Sigmoid colon (tissue), 7 donors: ENCODE data around the gene SLC38A3. TPM values are rescaled to one million over a fixed set of nuclear protein-coding genes. Genes with fewer than 3 reads are reported as not detected.

Experiments used
- DNase-seq: peaks from one replicate; pipeline ENCODE4 v3.0.0-alpha.2; 2019
- H3K27ac ChIP-seq, 4 donors: fragments of 200-600 bp; sonication (generic); one replicate each; pipeline ENCODE4 v1.5.1; 2016 to 2019; ENCODE audit warnings: mild to moderate bottlenecking in 1 of 4
- H3K27me3 ChIP-seq, 3 donors: fragments of 200-600 bp; sonication (generic); one replicate each; pipeline ENCODE4 v1.5.1; 2019; ENCODE audit warnings: mild to moderate bottlenecking in 1 of 3
- H3K36me3 ChIP-seq, 4 donors: fragments of 200-600 bp; sonication (generic); one replicate each; pipeline ENCODE4 v1.5.1; 2016 to 2019
- H3K4me1 ChIP-seq, 4 donors: fragments of 200-600 bp; sonication (generic); one replicate each; pipeline ENCODE4 v1.5.1; 2017 to 2019
- H3K4me3 ChIP-seq, 4 donors: fragments of 200-600 bp; sonication (generic); one replicate each; pipeline ENCODE4 v1.5.1; 2017 to 2019; ENCODE audit warnings: mild to moderate bottlenecking in 2 of 4, moderate library complexity in 1 of 4
- H3K9me3 ChIP-seq, 4 donors: fragments of 200-600 bp in 3 of 4; sonication (generic) in 3 of 4; one replicate each; pipeline versions ENCODE4 v1.5.1 to v1.6.1; 2013 to 2019
- CTCF ChIP-seq, 4 experiments: fragments of 450-650 bp in 3 of 4; fragments of 200-600 bp in 1 of 4; IDR thresholded peaks; one replicate each; pipeline ENCODE4 v1.5.1; 2016 to 2019; ENCODE audit warnings: antibody characterized with exemption in 4 of 4, mild to moderate bottlenecking in 3 of 4, moderate library complexity in 2 of 4
- EP300 ChIP-seq, 4 donors: sonication (generic); formaldehyde crosslinking; IDR thresholded peaks; one replicate each; pipeline ENCODE4 v1.6.1; 2017; ENCODE audit warnings: antibody characterized with exemption in 4 of 4
- POLR2A ChIP-seq, 2 donors: fragments of 450-650 bp; IDR thresholded peaks; one replicate each; pipeline ENCODE4 v1.6.1; 2016; ENCODE audit warnings: antibody characterized with exemption in 2 of 2, mild to moderate bottlenecking in 2 of 2, moderate library complexity in 2 of 2
- POLR2AphosphoS5 ChIP-seq, 4 donors: sonication (generic); formaldehyde crosslinking; IDR thresholded peaks; one replicate each; pipeline ENCODE4 v1.6.1; 2017; ENCODE audit warnings: antibody characterized with exemption in 4 of 4
- WGBS, 2 donors: extraction: QIAGEN DNeasy Blood & Tissue Kit; methylation state at CpG; one replicate each; pipeline ENCODE4 v1.1.7; 2013; 5-methylcytosine and 5-hydroxymethylcytosine counted together
- intact Hi-C: fragments of 100-400 bp; cut with DNase I; formaldehyde crosslinking; loops from one replicate; pipeline ENCODE4 v1.15.1; 2023
- polyA plus RNA-seq, 3 donors: library from polyadenylated mRNA; stranded (reverse); fragments of 200-250 nt; gene quantifications; one replicate each; pipeline ENCODE4 v1.2.3, GENCODE V29; 2013
- total RNA-seq, 4 donors: library from RNA; depleted of rRNA; stranded (reverse); fragments of >200 nt; gene quantifications; one replicate each; pipeline ENCODE4 v1.1.0, GENCODE V29; 2016
- donor health status: healthy with polysubstance abuse.
- donor health status: Bipolar disorder and iron deficiency.
- donor health status: healthy.

The SLC38A3 gene
- total and polyA plus RNA-seq, 7 donors = 0.07 to 0.28 TPM; not detected in 5

- no peaks in the 10 kb centered on the region for H3K36me3 ChIP-seq
- H3K4me3 ChIP-seq = no peak overlapping the region
- intact Hi-C loops = no loop called here
- peaks cover 0 to 88% (median 85%) of the 10 kb centered on the region in 4 donors for H3K4me1 ChIP-seq
- H3K27ac ChIP-seq = peak overlapping the region; percentile 31 to 90 (median 86)
- H3K27me3 ChIP-seq = peaks cover 0 to 7% (median 4%) of the 10 kb centered on the region in 3 donors
- no peaks in the 10 kb centered on the region for H3K9me3 ChIP-seq
- no peak for DNase-seq
- WGBS, 2 donors = 79 to 87% methylated on average over 10 of the region's 10 CpGs
- TF ChIP-seq EP300 (IDR thresholded peaks at IDR 0.05) = no peak
- no peak for TF ChIP-seq CTCF (IDR thresholded peaks at IDR 0.05)
- no peak for TF ChIP-seq POLR2A (IDR thresholded peaks at IDR 0.05)
- TF ChIP-seq POLR2AphosphoS5 (IDR thresholded peaks at IDR 0.05) = no peak
These were observed 46.4 kb upstream of the SLC38A3 start for GRCh38 chr3:50158530-50159146.

- no peak overlapping the region for H3K4me3 ChIP-seq
- peaks cover 0 to 100% (median 93%) of the 10 kb centered on the region in 4 donors for H3K4me1 ChIP-seq
- intact Hi-C loops = no loop called here
- H3K9me3 ChIP-seq = no peaks in the 10 kb centered on the region
- H3K27ac ChIP-seq = peak overlapping the region; percentile 86 to 91 (median 88)
- peaks cover 0 to 6% (median 4%) of the 10 kb centered on the region in 3 donors for H3K27me3 ChIP-seq
- WGBS, 2 donors = 33 to 67% methylated on average over 7 of the region's 7 CpGs
- H3K36me3 ChIP-seq = no peaks in the 10 kb centered on the region
- DNase-seq = no peak
- TF ChIP-seq EP300 (IDR thresholded peaks at IDR 0.05) (no peak), CTCF (IDR thresholded peaks at IDR 0.05) (no peak), POLR2AphosphoS5 (IDR thresholded peaks at IDR 0.05) (peak in 1 of 4 donors; percentile 23)
These were observed 44.5 kb upstream of the SLC38A3 start for GRCh38 chr3:50160561-50160983.

GRCh38 chr3:50161320-50161719 lies 43.8 kb upstream of the SLC38A3 start:
- 23 to 65% methylated on average over 13 of the region's 13 CpGs for WGBS, 2 donors
- no peak for TF ChIP-seq POLR2A (IDR thresholded peaks at IDR 0.05)
- no peak for TF ChIP-seq POLR2AphosphoS5 (IDR thresholded peaks at IDR 0.05)
- no peak for TF ChIP-seq EP300 (IDR thresholded peaks at IDR 0.05)
- no peak for TF ChIP-seq CTCF (IDR thresholded peaks at IDR 0.05)
- H3K27me3 ChIP-seq = no peaks in the 10 kb centered on the region
- no peaks in the 10 kb centered on the region for H3K36me3 ChIP-seq
- H3K9me3 ChIP-seq = no peaks in the 10 kb centered on the region
- peaks cover 0 to 100% (median 93%) of the 10 kb centered on the region in 4 donors for H3K4me1 ChIP-seq
- no peak for DNase-seq
- peak overlapping the region; percentile 86 to 91 (median 88) for H3K27ac ChIP-seq
- no peak overlapping the region for H3K4me3 ChIP-seq
- intact Hi-C loops = no loop called here

GRCh38 chr3:50162034-50162883 lies 42.8 kb upstream of the SLC38A3 start:
- TF ChIP-seq EP300 (IDR thresholded peaks at IDR 0.05) = no peak
- no peak for TF ChIP-seq POLR2AphosphoS5 (IDR thresholded peaks at IDR 0.05)
- TF ChIP-seq CTCF (IDR thresholded peaks at IDR 0.05) = no peak
- TF ChIP-seq POLR2A (IDR thresholded peaks at IDR 0.05) = no peak
- Histone ChIP-seq H3K9me3 (no peaks in the 10 kb centered on the region), H3K4me3 (no peak overlapping the region), H3K36me3 (no peaks in the 10 kb centered on the region), H3K27me3 (no peaks in the 10 kb centered on the region), H3K27ac (peak overlapping the region; percentile 86 to 91 (median 88)), H3K4me1 (peaks cover 0 to 100% (median 93%) of the 10 kb centered on the region in 4 donors)
- 48 to 71% methylated on average over 5 of the region's 5 CpGs for WGBS, 2 donors
- intact Hi-C loops = no loop called here
- no peak for DNase-seq
